ENCODE data around the gene FDXR. TPM values are rescaled to one million over a fixed set of nuclear protein-coding genes. Genes with fewer than 3 reads are reported as not detected.

The FDXR gene, protein sequence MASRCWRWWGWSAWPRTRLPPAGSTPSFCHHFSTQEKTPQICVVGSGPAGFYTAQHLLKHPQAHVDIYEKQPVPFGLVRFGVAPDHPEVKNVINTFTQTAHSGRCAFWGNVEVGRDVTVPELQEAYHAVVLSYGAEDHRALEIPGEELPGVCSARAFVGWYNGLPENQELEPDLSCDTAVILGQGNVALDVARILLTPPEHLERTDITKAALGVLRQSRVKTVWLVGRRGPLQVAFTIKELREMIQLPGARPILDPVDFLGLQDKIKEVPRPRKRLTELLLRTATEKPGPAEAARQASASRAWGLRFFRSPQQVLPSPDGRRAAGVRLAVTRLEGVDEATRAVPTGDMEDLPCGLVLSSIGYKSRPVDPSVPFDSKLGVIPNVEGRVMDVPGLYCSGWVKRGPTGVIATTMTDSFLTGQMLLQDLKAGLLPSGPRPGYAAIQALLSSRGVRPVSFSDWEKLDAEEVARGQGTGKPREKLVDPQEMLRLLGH
- 40.8 and 49.1 TPM in 2 replicates for total RNA-seq

GRCh38 chr17:74872313-74873036 lies at the start of gene FDXR:
FDXR (minus strand) TSS chr17:74872994; CDS start chr17:74872944, 50 bp downstream.

GRCh38 chr17:74892974-74893911 lies 20.4 kb upstream of the FDXR start, which contains the start of gene FADS6:
FADS6 (minus strand) TSS chr17:74893633; CDS start chr17:74893595, 38 bp downstream.

GRCh38 chr17:74859459-74860228 lies 13.2 kb downstream of the FDXR start, which contains the start of gene GRIN2C:
GRIN2C (minus strand) TSS chr17:74859885; CDS start chr17:74855092, 4,793 bp downstream.

Other genes with a start within 250 kb of the FDXR start
- gene CD300E, start 249.3 kb downstream of the FDXR start, total RNA-seq: not detected in 2 replicates
- not detected in 2 replicates for gene CD300LF, start 160.1 kb downstream of the FDXR start, total RNA-seq
- gene RAB37, start 135.7 kb downstream of the FDXR start, total RNA-seq: 0.25 and 0.65 TPM in 2 replicates
- 7.6 and 8.3 TPM in 2 replicates for gene NHERF1, start 124.4 kb downstream of the FDXR start, total RNA-seq
- 18.3 and 46.3 TPM in 2 replicates for gene NAT9, start 96.6 kb downstream of the FDXR start, total RNA-seq
- gene GRIN2C, start 13.1 kb downstream of the FDXR start, total RNA-seq: under 0.01 and 0.06 TPM in 2 replicates
- not detected in 2 replicates for gene FADS6, start 20.6 kb upstream of the FDXR start, total RNA-seq
- gene USH1G, start 50.3 kb upstream of the FDXR start, total RNA-seq: 0.16 TPM in 1 of 2 replicates, not detected in the other
- gene OTOP2, start 51.3 kb upstream of the FDXR start, total RNA-seq: not detected in 2 replicates
- not detected in 2 replicates for gene OTOP3, start 62.9 kb upstream of the FDXR start, total RNA-seq
- gene HID1, start 99.8 kb upstream of the FDXR start, total RNA-seq: 19.3 and 36.4 TPM in 2 replicates
- gene CDR2L, start 114.6 kb upstream of the FDXR start, total RNA-seq: 13.0 and 17.1 TPM in 2 replicates
- 22.9 and 28.3 TPM in 2 replicates for gene MRPL58, start 139.7 kb upstream of the FDXR start, total RNA-seq
- 143 and 176 TPM in 2 replicates for gene ATP5PD, start 174.0 kb upstream of the FDXR start, total RNA-seq
- gene KCTD2, start 174.2 kb upstream of the FDXR start, total RNA-seq: 11.2 and 15.0 TPM in 2 replicates
- gene SLC16A5, start 215.0 kb upstream of the FDXR start, total RNA-seq: 5.3 and 8.2 TPM in 2 replicates
- gene ARMC7, start 237.0 kb upstream of the FDXR start, total RNA-seq: 2.6 and 5.1 TPM in 2 replicates

All from bladder microvascular endothelial cell (primary cell).